ENCODE results near the gene EIF2AK3.
A peak's percentile ranks its signal among the peaks of the same experiment; 100 is the strongest.
"Not testable (repeated sequence)": the region's sequence is repeated elsewhere in the genome, so short reads cannot be mapped to it uniquely, and the experiment has no call there.

EIF2AK3 gene

GRCh38 chr2:88637464-88637863, 10.2 kb upstream of the EIF2AK3 start:
- no peak overlapping the region for H3K27ac ChIP-seq
- no peak for TF ChIP-seq ZFX (IDR thresholded peaks at IDR 0.05; ENCODE audit: borderline replicate concordance)
- TF ChIP-seq CTCF (IDR thresholded peaks at IDR 0.05), result no peak

- H3K27ac ChIP-seq, result no peak overlapping the region
- no peak for TF ChIP-seq ZFX (IDR thresholded peaks at IDR 0.05; ENCODE audit: borderline replicate concordance)
- TF ChIP-seq CTCF (IDR thresholded peaks at IDR 0.05), result no peak
These were observed 8.8 kb upstream of the EIF2AK3 start for GRCh38 chr2:88636026-88636425.

- TF ChIP-seq CTCF (IDR thresholded peaks at IDR 0.05), result no peak
- H3K27ac ChIP-seq, result no peak overlapping the region
These were observed 5.3 kb upstream of the EIF2AK3 start for GRCh38 chr2:88632569-88632968.

- TF ChIP-seq CTCF (IDR thresholded peaks at IDR 0.05), result no peak
- TF ChIP-seq ZFX (IDR thresholded peaks at IDR 0.05; ENCODE audit: borderline replicate concordance), result no peak
- peak overlapping the region; percentile 95 for H3K27ac ChIP-seq
These were observed 1.3 kb upstream of the EIF2AK3 start for GRCh38 chr2:88628571-88628939.

GRCh38 chr2:88627856-88628570, 749 bp upstream of the EIF2AK3 start:
- H3K27ac ChIP-seq, result peak overlapping the region; percentile 95

GRCh38 chr2:88626171-88627054, 851 bp downstream of the EIF2AK3 start:
- peak overlapping the region; percentile 95 for H3K27ac ChIP-seq
- TF ChIP-seq ZFX (IDR thresholded peaks at IDR 0.05; ENCODE audit: borderline replicate concordance), result no peak
- no peak for TF ChIP-seq CTCF (IDR thresholded peaks at IDR 0.05)

More at GRCh38 chr2:88627856-88628570, 749 bp upstream of the EIF2AK3 start:
- TF ChIP-seq CTCF (IDR thresholded peaks at IDR 0.05) (no peak), ZFX (IDR thresholded peaks at IDR 0.05; ENCODE audit: borderline replicate concordance) (no peak)

- no peak overlapping the region for H3K27ac ChIP-seq
- TF ChIP-seq CTCF (IDR thresholded peaks at IDR 0.05) (no peak), ZFX (IDR thresholded peaks at IDR 0.05; ENCODE audit: borderline replicate concordance) (no peak)
These were observed 2.8 kb downstream of the EIF2AK3 start for GRCh38 chr2:88624477-88624876.

- not testable (repeated sequence) for H3K27ac ChIP-seq
These were observed 3.3 kb downstream of the EIF2AK3 start for GRCh38 chr2:88623831-88624465.
